Activated CD4-positive, CD25-positive, alpha-beta regulatory T cell treated with anti-CD3 and anti-CD28 coated beads, Interleukin-2, amount 50 U/mL, for 24 hours (primary cell): Measurements from ENCODE around the gene TMEM258.
A peak's percentile ranks its signal among the peaks of the same experiment; 100 is the strongest.

Source experiments
- ATAC-seq, 2 donors: fragments of 150-1000 bp; cut with Tn5 transposase; one replicate each; pipeline ENCODE4 v1.10.0; 2021; ENCODE audit warnings: mild to moderate bottlenecking in 1 of 2, moderate library complexity in 1 of 2

The TMEM258 gene

DNA sequence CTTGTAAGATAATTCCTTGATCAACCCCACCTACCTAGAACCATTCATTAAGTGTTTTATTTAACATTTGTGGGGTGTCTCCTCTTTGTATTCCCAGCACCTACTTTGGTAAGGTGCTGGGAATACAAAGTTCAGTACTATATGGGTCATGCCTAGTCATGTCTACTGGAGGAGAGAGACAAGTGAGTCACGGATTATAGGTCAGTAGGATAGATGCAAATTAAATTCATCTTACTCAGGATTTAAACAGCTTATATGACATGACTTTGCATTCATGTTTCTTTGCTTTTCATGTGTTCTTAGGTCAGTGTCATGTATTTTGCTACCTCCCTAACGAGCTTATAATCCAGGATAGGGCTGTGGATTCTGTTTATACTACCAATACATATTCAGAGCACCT, 27.8 kb upstream of the TMEM258 start:
- no peak for ATAC-seq

DNA sequence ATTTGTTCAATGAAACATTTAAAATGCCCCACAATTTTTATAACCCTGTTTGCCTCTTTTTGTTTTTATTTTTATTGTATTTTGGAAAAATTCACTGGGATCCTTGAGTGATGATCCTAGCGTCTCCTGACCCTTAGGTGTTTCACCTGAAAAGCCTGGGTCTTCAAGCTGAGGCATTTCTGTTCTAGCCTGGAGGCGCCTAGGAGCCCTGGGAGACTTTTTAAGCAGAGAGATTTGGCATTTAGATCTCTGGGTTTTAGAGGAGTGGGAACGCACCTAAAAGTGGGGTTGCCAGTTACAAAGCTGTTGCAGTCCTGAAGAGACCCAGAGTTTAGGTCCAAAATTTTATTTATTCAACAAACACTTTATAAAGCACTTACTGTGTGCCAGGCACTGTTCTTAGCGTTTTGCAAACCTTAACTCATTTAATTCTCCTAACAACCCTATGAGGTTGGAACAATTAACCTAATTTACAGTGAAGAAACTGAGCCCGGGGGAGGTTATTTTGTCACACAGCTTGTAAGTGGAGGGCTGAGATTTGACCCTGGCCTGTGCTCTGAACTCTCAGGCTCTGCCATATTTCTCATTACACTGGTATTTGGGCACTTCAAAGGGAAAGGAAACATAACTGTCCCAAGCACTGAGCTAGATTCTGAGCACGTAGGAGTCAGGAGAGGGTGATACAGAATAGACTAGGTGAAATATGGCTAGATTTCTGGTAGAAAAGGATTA, 25.2 kb upstream of the TMEM258 start:
- no peak for ATAC-seq

GRCh38 chr11:61816736-61817455, 24.5 kb upstream of the TMEM258 start, which contains the start of gene FADS1:
FADS1 (minus strand) TSS chr11:61817003; CDS start chr11:61816929, 74 bp downstream.
- peak; percentile 65 to 67 for ATAC-seq

DNA sequence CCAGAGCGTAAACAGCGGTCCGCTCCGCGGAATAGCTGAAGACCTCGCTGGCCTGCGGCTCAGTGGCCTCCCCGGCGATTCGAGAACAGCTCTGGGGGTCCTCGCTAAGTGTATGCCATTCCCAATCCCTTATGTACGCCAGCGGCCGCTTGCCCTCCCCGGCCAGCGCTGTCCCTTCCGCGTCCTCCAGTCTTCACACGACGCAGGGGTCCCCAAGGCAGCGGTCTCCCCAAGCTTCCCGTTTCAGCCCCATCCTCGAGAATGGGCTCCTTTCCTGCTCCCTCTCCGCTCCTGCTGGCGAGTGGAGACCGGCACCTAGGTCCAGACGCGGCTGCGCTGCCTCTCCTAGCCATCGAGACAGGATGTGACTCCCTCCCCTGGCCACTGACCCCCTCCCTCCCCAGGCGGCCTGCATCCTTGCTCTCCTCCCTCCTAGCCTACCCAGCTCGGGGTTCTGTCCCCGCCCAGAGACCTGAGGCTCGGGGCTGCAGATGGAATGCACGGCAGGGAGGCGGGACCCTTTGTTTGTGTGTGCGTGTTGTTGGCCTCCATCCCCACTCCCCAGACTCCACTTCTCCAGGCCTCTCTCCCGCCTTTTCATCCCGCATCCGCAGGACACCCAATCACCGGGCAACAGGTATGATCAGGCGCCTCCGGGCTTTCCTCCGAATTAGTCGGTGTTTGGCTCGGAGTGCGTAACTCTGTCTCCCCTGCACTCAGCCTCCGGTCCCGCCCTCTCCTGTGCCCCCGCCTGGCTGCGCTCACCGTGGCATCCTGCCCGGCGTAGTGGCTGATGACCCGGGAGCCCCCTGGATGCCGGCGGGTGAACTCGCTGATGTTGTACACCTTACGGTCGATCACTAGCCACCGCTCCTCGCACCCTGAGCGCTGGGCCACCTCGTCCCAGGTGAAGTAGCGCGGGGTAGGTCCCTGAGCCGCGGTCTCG, 23.7 kb upstream of the TMEM258 start:
- peak; percentile 62 to 64 for ATAC-seq

- peak; percentile 12 to 37 for ATAC-seq
These were observed 22.8 kb upstream of the TMEM258 start for GRCh38 chr11:61814958-61815789.

DNA sequence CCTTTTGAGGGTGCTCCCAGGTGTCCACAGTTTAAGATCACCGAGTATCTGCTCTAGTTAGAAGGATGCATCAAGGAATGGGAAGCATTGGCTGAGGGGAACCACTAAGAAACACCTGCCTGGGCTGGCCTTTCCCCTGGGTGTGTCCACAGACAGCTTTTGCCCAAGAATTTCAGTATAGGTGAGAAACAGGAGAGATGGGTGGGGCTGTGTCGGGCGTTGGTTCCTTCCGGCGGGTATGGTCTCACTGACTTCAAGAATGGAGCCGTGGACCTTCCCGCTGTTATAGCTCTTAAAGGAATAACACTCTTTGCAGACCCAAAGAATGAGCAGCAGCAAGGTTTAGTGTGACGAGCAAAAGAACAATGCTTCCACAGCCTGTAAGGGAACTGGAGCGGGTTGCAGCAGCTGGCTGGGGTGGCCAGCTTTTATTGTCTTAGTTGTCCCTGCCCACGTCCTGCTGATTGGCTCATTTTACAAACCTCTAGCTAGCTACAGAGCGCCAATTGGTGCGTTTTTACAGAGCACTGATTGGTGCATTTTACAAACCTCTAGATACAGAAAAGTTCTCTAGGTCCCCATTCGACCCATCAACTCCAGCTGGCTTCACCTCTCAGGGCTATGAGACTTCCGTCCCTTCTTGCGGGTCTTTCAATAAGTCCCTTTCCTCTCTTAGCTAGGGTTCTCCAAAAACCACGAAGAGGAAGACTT, 22.0 kb upstream of the TMEM258 start:
- ATAC-seq = no peak

GRCh38 chr11:61812736-61813411, 20.5 kb upstream of the TMEM258 start:
- ATAC-seq = no peak

DNA sequence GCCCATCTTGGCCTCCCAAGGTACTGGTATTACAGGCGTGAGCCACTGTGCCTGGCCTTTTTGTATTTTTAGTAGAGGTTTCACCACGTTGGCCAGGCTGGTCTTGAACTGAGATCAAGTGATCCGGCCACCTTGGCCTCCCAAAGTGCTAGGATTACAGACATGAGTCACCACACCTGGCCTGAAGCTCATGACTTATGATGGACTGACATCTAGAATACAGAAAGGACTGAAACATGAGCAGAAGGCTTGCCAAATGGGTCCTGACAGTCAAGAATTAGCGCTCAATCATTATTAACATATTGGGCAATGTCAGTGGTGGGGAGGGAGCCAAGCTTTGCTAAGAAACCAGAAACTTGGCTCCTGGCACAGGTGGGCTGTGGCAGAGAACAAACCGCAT, 19.4 kb upstream of the TMEM258 start:
- no peak for ATAC-seq

DNA sequence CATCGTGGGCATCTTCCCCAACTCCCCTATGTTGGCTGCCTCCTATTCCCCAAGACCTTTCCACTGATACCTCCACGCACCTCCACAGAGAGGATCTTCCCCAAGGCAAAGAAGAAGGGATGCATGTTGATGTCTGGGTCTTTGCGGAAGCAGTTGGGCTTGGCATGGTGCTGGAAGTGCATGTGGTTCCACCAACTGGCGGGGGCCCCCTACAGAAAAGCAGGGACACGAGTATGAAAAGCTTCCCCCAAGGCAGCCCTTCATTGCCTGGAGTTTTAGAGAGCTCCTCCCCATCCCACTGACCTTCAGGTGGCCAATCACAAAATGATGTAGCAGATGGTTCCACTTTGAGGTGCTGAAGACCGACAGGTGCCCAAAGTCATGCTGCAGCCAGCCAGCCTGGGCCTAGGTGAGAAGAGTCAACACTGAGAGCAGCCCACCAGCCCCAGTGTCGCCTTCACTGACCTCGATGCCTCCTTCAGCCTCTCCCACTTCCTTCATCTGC, 18.3 kb upstream of the TMEM258 start:
- no peak for ATAC-seq

- no peak for ATAC-seq
These were observed 14.4 kb upstream of the TMEM258 start for GRCh38 chr11:61806785-61807184.

DNA sequence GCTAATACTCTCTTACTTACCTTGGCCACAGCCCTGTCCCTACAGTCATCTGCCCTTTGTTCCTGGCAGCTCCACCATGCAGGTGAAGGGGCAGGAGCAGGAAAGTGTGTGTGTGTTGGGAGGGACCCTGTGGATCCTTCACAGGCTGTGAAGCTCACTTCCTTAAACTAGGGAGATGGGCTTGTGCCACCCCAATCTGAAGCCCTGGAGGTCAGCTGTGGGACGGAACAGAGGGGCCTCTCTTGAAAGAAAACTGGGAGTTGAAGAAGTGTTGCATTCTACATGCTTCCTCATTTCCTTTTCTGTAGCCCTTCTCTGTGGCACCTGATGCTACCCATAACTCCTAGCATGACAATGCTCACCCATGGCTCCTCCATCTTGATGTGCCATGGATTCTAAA, 12.7 kb upstream of the TMEM258 start:
- no peak for ATAC-seq

DNA sequence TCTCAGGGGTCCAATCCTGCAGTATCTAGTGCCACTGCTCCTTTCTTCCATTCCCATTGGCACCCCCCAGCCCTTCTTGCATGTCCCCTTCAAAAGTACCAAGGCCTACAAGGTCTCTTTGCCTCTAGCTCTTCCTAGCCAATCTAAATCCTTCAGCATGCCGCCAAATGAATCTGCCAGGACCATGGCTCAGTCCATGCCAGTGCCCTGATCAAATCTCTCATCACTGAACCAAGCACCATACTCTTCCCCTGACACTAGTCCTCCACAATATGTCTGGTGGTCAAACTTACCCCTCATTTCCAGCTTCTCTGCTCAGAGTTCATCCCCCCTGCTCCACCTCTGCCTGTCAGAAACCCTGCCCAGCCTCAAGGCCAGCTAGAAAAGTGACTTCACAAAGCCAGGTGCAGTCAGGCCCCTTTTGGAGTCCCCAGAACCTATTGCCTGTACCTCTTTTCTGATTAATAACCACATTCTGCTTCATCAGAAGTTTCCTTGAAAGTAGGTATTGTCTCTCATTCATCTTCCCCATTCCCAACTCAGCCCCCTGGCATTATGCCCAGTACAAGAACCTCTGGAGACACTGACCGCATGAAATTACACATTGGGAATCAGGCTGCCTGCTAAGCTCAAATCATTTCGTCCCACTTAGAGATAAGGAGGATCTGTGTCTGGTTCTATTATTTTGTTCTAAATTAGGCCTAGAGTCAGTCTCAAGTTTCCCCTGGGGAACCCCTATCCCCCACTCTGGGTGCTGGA, 11.7 kb upstream of the TMEM258 start:
- no peak for ATAC-seq

DNA sequence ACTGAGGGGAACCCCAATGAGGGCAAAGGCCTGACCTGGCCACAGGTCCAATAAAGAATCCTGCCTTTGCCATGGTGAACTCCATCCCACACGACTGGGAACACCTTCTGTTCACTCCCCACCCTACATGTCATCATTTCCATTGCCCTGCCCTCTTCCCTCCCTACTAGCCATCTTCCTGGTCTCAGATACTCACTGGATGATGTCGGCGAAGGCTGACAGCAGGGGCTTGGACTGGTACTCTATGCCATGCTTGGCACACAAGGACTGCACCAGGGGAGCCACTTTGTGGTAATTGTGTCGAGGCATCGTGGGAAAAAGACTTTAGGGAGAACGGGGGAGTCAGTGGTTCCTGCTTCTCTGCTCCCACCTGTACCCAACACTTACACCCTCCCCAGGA, 10.2 kb upstream of the TMEM258 start:
- ATAC-seq = no peak

- no peak for ATAC-seq
These were observed 8.2 kb upstream of the TMEM258 start for GRCh38 chr11:61800331-61801281.

DNA sequence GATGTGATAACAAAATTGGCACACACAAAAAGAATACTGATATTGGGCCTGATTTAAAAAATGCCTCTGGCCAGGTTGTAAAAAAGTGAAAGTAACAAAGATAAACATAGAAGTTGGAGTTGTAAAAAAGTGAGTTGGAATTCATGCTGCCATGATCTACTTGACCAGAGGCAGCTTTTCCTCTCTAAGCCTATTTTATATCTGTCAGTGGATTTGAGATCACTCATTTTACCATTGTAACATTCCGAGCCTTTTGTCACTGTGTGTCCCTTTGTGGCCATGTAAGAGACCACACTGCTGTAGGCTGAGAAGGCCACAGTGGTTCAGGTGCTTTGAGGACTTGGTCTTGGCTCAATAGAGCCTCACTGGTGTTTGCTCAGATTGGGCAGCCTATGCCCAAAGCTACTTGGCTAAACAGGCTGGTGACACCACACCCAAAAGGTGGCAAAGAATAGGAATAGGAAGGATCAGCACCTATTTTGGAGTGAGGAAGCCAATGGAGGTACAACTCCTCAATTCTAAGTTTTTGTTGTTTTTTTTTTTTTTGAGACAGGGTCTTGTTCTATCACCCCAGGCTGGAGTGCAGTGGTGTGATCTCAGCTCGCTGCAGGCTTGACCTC, 7.4 kb upstream of the TMEM258 start:
- no peak for ATAC-seq

DNA sequence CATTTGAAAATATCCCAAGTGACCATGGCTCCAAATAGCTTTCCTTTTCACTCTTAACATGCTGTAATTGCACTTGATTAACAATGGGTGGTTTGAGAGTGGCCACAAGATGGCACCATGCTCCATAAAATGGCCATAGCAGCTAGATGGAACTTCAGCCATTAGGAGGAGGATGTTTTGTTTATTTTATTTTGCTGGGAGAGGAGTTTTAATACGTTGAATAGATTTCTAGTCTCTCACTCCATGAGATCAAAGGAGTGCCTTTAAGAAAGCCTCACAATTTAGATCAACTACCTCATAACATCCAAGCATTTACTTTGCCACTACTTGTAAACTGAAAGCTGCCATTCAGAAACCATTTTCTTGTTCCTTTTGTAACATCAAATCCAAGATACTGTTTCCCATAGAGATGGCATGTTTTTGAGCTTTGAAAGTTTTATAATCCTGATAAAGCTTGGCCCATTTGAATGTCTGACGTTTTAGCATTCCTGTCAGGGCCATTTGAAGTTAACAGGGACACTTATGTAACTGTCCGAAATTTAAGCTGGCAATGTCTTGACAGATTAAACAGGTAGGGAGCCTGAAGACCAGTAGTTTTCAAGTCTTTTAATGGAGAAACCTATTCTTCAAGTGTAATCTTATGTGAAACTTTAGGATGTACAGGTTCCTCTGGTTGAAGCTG, 5.0 kb upstream of the TMEM258 start:
- no peak for ATAC-seq

DNA sequence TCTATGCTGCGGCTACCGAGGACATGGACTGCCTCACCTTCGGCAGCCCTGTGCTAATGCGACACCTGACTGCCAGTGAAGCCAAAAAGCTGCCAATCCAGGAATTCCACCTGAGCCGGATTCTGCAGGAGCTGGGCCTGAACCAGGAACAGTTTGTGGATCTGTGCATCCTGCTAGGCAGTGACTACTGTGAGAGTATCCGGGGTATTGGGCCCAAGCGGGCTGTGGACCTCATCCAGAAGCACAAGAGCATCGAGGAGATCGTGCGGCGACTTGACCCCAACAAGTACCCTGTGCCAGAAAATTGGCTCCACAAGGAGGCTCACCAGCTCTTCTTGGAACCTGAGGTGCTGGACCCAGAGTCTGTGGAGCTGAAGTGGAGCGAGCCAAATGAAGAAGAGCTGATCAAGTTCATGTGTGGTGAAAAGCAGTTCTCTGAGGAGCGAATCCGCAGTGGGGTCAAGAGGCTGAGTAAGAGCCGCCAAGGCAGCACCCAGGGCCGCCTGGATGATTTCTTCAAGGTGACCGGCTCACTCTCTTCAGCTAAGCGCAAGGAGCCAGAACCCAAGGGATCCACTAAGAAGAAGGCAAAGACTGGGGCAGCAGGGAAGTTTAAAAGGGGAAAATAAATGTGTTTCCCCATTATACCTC, 3.6 kb upstream of the TMEM258 start:
- ATAC-seq = no peak
